ENCODE results near the gene UNC93A. TPM values are rescaled to one million over a fixed set of nuclear protein-coding genes. Genes with fewer than 3 reads are reported as not detected.
A peak's percentile ranks its signal among the peaks of the same experiment; 100 is the strongest.
"Not testable (repeated sequence)": the region's sequence is repeated elsewhere in the genome, so short reads cannot be mapped to it uniquely, and the experiment has no call there.

Gene UNC93A
- total RNA-seq, 8 experiments from 2014 or later = 0.24 to 0.25 TPM; not detected in 6

DNA sequence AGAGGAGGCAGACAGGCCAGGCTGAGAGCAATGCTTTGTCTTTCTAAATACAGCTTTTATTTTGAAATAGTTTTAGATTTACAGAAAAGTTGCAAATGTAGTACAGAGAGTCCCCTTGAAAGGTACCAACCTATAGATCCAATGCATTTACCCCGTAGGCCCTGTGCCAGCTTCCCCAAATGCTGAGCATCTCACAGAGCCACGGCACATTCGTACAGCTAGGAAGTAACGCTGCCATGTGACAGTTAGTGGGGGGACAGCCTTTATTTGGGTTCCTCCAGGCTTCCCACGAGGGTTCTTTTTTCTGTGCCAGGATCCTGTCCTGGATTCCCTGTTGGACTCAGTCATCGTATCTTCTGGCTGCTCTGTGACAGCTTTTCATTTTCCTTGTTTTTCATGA is 20.6 kb downstream of the UNC93A start:
- ATAC-seq (replicated peaks in 6 of 8) = peak in 5 of 8 experiments; percentile 8 to 37 (median 30)
- H3K4me3 ChIP-seq; in situ Hi-C loops (cut with MboI; ENCODE audit: low pct_unique_long_range_greater_than_20kb in 2 of 9, low sequenced_read_pairs in 9 of 9, unreplicated experiment in 9 of 9): not testable (repeated sequence)
- Histone ChIP-seq H3K27ac (peak overlapping the region in 1 of 2 donors; percentile 2), H3K4me1 (replicated peaks in 1 of 2) (peaks cover 32 to 42% of the 10 kb centered on the region in 2 donors)
- 24 to 100% (median 73%) methylated on average over 3 to 5 of the region's 6 CpGs; no CpG with 5 or more reads in 3 of the 10 experiments for WGBS, 10 experiments

DNA sequence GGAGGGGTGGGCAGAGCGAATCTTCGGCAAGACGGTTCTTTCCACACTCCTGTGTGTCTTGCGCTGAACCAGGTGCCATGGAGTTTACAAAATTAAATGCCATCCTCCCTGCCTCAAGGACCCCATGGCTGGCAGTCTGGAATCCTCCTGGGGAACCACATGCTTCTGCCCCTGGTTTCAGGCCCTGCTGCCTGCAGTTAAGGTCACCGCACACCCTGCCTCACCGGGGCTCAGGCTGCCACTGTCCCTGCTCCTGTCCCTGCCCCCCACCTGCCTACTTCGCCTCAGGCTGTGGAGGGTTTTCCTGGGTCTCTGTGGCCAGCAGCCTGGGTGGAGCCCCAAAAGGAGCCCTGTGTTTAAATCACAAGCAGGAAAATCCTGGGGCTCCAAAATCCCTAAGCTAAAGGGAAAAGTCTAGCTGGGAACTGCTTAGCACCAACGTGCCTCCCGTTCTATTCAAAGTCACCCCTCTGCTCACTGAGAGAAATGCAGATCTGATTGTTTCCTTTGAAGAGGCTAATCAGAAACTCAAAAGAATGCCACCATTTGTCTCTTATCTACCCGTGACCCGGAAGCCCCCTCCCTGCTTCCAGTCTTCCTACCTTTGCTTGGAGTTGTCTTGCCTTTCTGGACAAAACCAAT is 23.2 kb downstream of the UNC93A start:
- in situ Hi-C loops (cut with MboI; ENCODE audit: low pct_unique_long_range_greater_than_20kb in 2 of 9, low sequenced_read_pairs in 9 of 9, unreplicated experiment in 9 of 9) = no loop called here

DNA sequence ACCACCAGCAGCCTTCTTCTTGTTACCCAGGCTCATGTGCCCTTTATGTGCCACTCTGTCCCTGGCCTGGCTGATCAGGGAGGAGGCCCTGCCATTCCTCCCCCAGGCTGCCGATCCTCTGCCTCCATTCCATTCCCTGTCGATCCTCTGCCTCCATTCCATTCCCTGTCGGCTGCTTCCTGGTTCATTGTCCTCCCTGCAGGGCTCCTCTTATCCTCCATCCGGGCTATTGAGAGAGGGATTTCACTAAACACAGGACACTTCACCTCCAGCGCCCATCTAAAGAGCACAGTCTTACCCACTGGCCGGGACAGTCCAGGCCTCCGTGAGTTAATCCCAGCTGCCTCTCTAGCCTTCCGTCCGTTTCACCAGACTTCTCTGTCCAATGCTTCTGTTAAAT is 26.1 kb downstream of the UNC93A start:
- ATAC-seq (replicated peaks in 6 of 8) = no peak
- Histone ChIP-seq H3K4me3 (no peak overlapping the region), H3K4me1 (replicated peaks in 1 of 2) (peaks cover 18 to 26% of the 10 kb centered on the region in 2 donors), H3K27ac (no peak overlapping the region)
- WGBS, 10 experiments = 0 to 76% (median 46%) methylated on average over 1 to 4 of the region's 9 CpGs; no CpG with 5 or more reads in 4 of the 10 experiments
- in situ Hi-C loops (cut with MboI; ENCODE audit: low pct_unique_long_range_greater_than_20kb in 2 of 9, low sequenced_read_pairs in 9 of 9, unreplicated experiment in 9 of 9) = no loop called here

More for the DNA sequence above, 23.2 kb downstream of the UNC93A start:
- 11 to 56% (median 34%) methylated on average over 3 to 8 of the region's 11 CpGs; no CpG with 5 or more reads in 3 of the 10 experiments for WGBS, 10 experiments
- H3K4me3 ChIP-seq = no peak overlapping the region
- H3K27ac ChIP-seq = no peak overlapping the region
- H3K4me1 ChIP-seq (replicated peaks in 1 of 2) = peaks cover 33 to 42% of the 10 kb centered on the region in 2 donors
- no peak for ATAC-seq (replicated peaks in 6 of 8)

DNA sequence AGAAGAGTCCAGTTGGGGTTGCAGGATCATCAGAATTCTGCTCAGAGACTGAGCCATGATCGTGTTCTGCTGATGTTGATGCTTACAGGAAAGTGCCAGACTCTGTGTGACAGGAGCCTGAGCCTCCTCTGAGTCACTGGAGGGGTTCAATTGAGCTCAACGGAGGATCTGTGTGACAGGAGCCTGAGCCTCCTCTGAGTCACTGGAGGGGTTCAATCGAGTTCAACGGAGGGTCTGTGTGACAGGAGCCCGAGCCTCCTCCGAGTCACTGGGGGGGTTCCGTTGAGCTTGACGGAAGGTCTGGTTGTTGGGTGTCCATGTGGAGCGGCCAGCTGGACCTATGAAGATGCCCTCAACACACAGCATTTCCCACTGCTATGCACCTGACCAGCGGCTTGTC is 27.2 kb downstream of the UNC93A start:
- no CpG with 5 or more reads among the region's 10 CpGs for WGBS, 10 experiments
- ATAC-seq (replicated peaks in 6 of 8) = peak in 2 of 8 experiments; percentile 34 to 35

DNA sequence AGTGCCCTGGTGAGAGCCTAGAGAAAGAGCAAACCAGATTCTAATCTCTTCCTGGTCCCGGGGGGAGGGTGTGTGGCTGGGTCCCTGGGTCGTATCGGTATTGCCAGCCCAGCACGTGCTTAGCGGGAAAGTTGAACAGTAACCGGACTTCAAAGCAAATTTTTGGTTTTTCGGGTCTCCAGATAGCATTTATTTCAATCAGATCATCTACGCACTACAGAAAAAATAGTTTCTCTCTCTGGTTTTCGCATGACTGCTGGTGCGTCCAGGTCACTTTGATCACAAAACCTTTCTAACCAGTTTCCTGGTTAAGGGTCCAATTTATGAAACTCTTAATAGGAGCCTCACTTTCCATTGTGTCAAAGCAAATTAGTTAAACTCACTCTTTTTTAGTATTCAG is 27.7 kb downstream of the UNC93A start:
- peaks cover 10 to 14% of the 10 kb centered on the region in 2 donors for H3K4me1 ChIP-seq (replicated peaks in 1 of 2)
- H3K27ac ChIP-seq; H3K4me3 ChIP-seq; ATAC-seq (replicated peaks in 6 of 8); in situ Hi-C loops (cut with MboI; ENCODE audit: low pct_unique_long_range_greater_than_20kb in 2 of 9, low sequenced_read_pairs in 9 of 9, unreplicated experiment in 9 of 9): not testable (repeated sequence)
- WGBS, 10 experiments = 68 to 100% (median 74%) methylated on average over 1 to 9 of the region's 10 CpGs; no CpG with 5 or more reads in 6 of the 10 experiments

More for the DNA sequence above, 27.2 kb downstream of the UNC93A start:
- H3K27ac ChIP-seq; H3K4me3 ChIP-seq; in situ Hi-C loops (cut with MboI; ENCODE audit: low pct_unique_long_range_greater_than_20kb in 2 of 9, low sequenced_read_pairs in 9 of 9, unreplicated experiment in 9 of 9): not testable (repeated sequence)
- peaks cover 14 to 15% of the 10 kb centered on the region in 2 donors for H3K4me1 ChIP-seq (replicated peaks in 1 of 2)

DNA sequence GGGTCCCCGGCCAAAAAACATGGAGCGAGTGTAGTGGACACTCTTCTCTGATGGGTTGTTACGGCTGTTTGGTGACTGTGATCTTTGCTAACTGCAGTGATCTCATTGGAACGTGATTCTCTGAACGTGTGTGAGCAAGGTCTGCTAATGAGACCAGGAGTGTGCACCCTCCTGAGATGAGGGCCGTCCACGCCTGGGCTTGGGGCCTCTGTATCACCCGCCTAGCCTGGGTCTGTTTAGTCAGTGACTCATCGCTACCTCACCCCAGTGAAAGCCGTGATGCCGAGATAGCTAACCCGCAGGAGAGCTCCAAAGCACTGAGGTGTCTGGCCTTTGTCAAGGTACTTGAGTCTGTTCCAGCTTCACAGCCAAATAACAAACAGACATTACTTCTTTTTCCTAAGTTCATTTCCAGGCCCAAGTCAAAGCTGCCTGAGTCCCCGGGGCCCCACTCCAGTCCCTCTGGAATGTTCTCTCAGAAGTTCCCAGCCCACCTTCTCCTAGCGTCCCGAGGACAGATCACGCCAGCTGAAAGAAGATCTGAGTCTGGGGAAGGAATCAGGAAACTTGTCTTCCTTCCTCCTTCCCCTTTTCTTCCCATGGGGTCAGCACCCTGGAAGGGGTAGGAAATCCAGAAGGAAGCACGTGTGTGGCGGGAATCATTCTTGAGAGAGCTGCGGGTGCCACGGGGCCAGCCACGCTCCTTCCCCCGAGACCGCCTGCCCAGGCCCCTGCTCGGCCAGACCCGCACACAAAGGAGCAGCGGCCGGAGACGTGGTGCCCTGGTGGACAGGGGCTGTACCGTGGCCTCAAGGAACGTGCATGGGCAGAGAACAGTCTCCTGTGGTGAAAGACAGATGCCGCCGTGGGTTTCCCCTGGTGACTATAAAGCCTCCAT is 29.0 kb downstream of the UNC93A start:
- H3K4me1 ChIP-seq (replicated peaks in 1 of 2); in situ Hi-C loops (cut with MboI; ENCODE audit: low pct_unique_long_range_greater_than_20kb in 2 of 9, low sequenced_read_pairs in 9 of 9, unreplicated experiment in 9 of 9); H3K27ac ChIP-seq; H3K4me3 ChIP-seq: not testable (repeated sequence)
- ATAC-seq (replicated peaks in 6 of 8) = peak in 5 of 8 experiments; percentile 26 to 94 (median 81)
- WGBS, 10 experiments = no CpG with 5 or more reads among the region's 32 CpGs

DNA sequence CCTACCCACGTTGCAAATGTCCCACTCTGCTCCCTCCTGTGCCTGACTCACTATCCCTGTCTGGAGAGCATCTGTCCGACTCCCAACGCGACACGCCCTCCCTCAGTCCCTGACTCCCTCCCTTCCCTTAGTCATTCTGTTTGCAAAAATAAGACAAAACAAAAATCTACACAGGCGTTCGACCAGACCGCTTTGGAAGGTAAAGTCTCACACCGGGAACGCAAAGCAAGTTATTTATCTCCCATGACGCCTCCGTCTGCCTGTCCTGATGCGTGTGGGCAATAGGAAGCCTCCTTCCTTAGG is 29.6 kb downstream of the UNC93A start:
- H3K4me1 ChIP-seq (replicated peaks in 1 of 2); H3K27ac ChIP-seq; H3K4me3 ChIP-seq; in situ Hi-C loops (cut with MboI; ENCODE audit: low pct_unique_long_range_greater_than_20kb in 2 of 9, low sequenced_read_pairs in 9 of 9, unreplicated experiment in 9 of 9): not testable (repeated sequence)
- peak in 3 of 8 experiments; percentile 23 to 97 (median 47) for ATAC-seq (replicated peaks in 6 of 8)
- WGBS, 10 experiments = no CpG with 5 or more reads among the region's 13 CpGs

DNA sequence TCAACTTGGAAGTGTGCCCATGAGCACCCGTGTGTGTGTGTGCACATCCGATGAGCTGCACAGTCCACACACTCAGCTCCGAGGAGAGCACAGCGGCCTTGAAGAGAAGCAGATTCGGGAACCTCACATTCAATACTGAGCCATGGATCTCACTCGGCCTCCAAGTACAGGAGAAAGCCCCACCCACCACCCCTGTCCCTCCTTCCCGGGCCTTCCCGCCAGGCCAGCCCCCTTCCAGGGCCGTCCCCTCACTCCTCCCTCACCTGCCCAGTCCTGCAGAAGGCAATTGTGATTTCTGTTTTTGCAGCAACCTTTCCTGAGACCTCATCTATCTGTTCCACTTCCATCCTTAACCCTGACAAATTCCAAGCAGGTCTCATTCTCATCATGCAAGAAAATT is 30.1 kb downstream of the UNC93A start:
- WGBS, 10 experiments = no CpG with 5 or more reads among the region's 9 CpGs
- H3K4me1 ChIP-seq (replicated peaks in 1 of 2); H3K27ac ChIP-seq; H3K4me3 ChIP-seq; in situ Hi-C loops (cut with MboI; ENCODE audit: low pct_unique_long_range_greater_than_20kb in 2 of 9, low sequenced_read_pairs in 9 of 9, unreplicated experiment in 9 of 9): not testable (repeated sequence)
- peak in 1 of 8 experiments; percentile 6 for ATAC-seq (replicated peaks in 6 of 8)

DNA sequence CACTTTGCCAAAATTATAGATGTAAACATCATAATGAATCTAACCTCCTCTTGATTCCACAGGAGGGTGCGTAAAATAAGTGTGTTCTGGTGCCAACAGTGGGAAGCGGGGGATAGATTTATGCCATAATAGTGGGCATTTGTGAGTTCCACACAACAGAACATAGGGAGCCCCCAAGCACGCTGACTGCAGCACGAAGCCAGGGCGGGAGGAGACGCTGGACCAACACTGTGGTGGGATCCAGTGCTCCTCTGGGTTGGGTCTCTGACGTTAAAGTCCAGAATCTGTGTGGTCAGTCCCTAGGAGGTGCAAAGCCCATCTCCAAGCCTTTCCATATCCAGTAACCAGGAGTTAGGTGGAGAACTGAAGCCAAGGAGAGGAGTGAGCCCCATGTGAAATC is 32.0 kb downstream of the UNC93A start:
- Histone ChIP-seq H3K4me3 (no peak overlapping the region), H3K4me1 (replicated peaks in 1 of 2) (no peaks in the 10 kb centered on the region), H3K27ac (no peak overlapping the region)
- WGBS, 10 experiments = 20 to 100% (median 79%) methylated on average over 2 to 5 of the region's 7 CpGs; no CpG with 5 or more reads in 4 of the 10 experiments
- in situ Hi-C loops (cut with MboI; ENCODE audit: low pct_unique_long_range_greater_than_20kb in 2 of 9, low sequenced_read_pairs in 9 of 9, unreplicated experiment in 9 of 9) = no loop called here
- no peak for ATAC-seq (replicated peaks in 6 of 8)

DNA sequence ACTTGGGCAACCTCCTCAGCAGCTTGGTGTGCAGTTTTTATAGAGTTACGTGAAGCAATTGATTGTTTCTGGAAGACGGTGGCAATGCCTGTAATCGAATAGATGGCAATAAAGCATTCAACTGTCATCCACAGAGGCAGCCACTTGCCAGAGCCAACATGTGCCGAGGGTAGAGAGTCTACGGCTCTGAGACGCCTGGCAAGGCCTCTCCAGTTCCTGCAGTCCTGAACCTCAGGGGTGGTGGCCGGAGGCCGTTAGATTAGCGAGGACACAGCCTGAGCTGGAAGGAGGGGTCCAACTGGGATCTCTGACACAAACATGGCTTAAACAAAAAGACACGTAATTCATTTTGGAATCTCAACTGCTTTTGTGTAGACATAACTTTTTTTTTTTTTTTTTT is 33.0 kb downstream of the UNC93A start:
- no peak for ATAC-seq (replicated peaks in 6 of 8)
- no peak overlapping the region for H3K4me3 ChIP-seq
- WGBS, 10 experiments = 0 to 100% (median 89%) methylated on average over 1 to 8 of the region's 10 CpGs; no CpG with 5 or more reads in 4 of the 10 experiments
- no peak overlapping the region for H3K27ac ChIP-seq
- no peaks in the 10 kb centered on the region for H3K4me1 ChIP-seq (replicated peaks in 1 of 2)
- in situ Hi-C loops (cut with MboI; ENCODE audit: low pct_unique_long_range_greater_than_20kb in 2 of 9, low sequenced_read_pairs in 9 of 9, unreplicated experiment in 9 of 9) = no loop called here

DNA sequence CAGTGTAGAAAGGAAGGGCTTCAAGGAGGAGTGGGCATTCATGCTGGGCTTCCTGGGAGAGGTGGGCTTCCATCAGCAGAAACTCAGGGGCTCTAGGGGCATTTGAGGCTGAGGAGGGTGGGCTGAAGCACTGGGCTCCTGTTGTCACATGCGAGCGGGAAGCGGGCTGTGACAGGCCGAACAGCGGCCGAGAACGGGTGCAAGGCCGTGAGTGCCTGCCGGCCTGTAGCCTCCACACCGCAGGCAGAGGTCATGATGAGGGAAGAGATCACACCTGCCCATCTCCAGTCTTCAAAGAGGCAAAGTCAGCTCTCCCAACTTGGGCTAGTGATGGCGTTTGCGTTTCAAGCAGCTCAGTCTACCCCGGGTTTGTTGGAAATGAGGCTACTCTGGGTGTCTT is 34.7 kb downstream of the UNC93A start:
- 20 to 93% (median 70%) methylated on average over 1 to 3 of the region's 13 CpGs; no CpG with 5 or more reads in 3 of the 10 experiments for WGBS, 10 experiments
- in situ Hi-C loops (cut with MboI; ENCODE audit: low pct_unique_long_range_greater_than_20kb in 2 of 9, low sequenced_read_pairs in 9 of 9, unreplicated experiment in 9 of 9) = no loop called here
- no peak overlapping the region for H3K27ac ChIP-seq
- H3K4me1 ChIP-seq (replicated peaks in 1 of 2) = no peaks in the 10 kb centered on the region
- no peak overlapping the region for H3K4me3 ChIP-seq
- no peak for ATAC-seq (replicated peaks in 6 of 8)

DNA sequence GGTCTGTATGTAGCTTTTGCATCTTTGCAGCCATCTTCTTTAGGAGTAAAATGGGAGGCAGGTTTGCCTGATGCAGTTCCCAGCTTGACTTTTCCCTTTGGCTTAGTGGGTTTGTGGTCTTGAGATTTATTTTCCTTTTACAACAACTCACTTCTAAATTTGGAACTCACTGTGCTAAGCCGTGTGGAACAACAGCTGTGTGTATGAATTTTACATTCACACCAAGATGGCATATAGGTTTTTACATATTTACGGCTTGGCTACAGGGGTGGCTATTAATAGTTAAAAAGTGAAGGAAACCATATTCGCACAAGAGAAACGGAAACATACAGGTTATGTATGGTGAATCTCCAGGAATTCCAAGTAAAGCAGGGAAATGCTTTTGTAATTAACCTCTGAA is 36.3 kb downstream of the UNC93A start:
- WGBS, 10 experiments = 15 to 91% (median 60%) methylated on average over 1 to 4 of the region's 4 CpGs; no CpG with 5 or more reads in 1 of the 10 experiments
- H3K27ac ChIP-seq = no peak overlapping the region
- in situ Hi-C loops (cut with MboI; ENCODE audit: low pct_unique_long_range_greater_than_20kb in 2 of 9, low sequenced_read_pairs in 9 of 9, unreplicated experiment in 9 of 9) = no loop called here
- no peak overlapping the region for H3K4me3 ChIP-seq
- no peaks in the 10 kb centered on the region for H3K4me1 ChIP-seq (replicated peaks in 1 of 2)
- peak in 1 of 8 experiments; percentile 62 for ATAC-seq (replicated peaks in 6 of 8)

DNA sequence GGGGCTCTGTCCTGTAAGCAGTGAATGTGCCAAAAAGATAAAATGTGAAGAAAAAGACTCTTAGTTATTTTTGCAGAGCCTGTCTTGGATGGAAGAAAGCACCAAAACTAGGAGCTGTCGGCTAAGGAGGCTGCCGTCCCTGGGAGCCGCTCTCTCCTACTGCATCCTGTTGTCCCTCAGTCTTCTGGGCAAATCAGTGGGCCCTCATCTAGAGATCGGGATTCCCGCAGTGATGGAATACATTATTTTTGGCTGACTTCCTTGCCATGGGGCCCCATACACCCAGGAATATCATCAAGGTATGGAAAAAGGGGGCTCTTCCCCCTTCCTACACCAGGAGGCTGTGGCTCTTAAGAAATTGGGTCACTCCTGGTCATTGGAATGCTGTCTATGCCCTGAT is 37.0 kb downstream of the UNC93A start:
- Histone ChIP-seq H3K4me1 (replicated peaks in 1 of 2) (no peaks in the 10 kb centered on the region), H3K4me3 (no peak overlapping the region), H3K27ac (no peak overlapping the region)
- in situ Hi-C loops (cut with MboI; ENCODE audit: low pct_unique_long_range_greater_than_20kb in 2 of 9, low sequenced_read_pairs in 9 of 9, unreplicated experiment in 9 of 9) = no loop called here
- WGBS, 10 experiments = 80 to 100% (median 100%) methylated on average over 1 to 3 of the region's 5 CpGs; no CpG with 5 or more reads in 4 of the 10 experiments
- no peak for ATAC-seq (replicated peaks in 6 of 8)
